Right lobe of liver (tissue), 4 donors: ENCODE measurements around the gene PACRG.

Experiments used
- POLR2A ChIP-seq: fragments of 450-650 bp; IDR thresholded peaks from one replicate; pipeline ENCODE4 v1.6.1; 2017; ENCODE audit warnings: antibody characterized with exemption, mild to moderate bottlenecking
- TF ChIP-seq, protein P1 (sequence below), 4 donors: fragments of 200-600 bp in 3 of 4; fragments of 450-650 bp in 1 of 4; IDR thresholded peaks; one replicate each; pipeline versions ENCODE4 v1.5.1 to v1.8.0; 2016 to 2022; ENCODE audit warnings: antibody characterized with exemption in 4 of 4, mild to moderate bottlenecking in 2 of 4
- donor health status: DM: no; HTN: no; CAD: no.
- donor health status: DM: no; HTN: no; CAD: no.
- donor health status: DM: no; HTN: yes; CAD: no.

- TF ChIP-seq, protein P1, sequence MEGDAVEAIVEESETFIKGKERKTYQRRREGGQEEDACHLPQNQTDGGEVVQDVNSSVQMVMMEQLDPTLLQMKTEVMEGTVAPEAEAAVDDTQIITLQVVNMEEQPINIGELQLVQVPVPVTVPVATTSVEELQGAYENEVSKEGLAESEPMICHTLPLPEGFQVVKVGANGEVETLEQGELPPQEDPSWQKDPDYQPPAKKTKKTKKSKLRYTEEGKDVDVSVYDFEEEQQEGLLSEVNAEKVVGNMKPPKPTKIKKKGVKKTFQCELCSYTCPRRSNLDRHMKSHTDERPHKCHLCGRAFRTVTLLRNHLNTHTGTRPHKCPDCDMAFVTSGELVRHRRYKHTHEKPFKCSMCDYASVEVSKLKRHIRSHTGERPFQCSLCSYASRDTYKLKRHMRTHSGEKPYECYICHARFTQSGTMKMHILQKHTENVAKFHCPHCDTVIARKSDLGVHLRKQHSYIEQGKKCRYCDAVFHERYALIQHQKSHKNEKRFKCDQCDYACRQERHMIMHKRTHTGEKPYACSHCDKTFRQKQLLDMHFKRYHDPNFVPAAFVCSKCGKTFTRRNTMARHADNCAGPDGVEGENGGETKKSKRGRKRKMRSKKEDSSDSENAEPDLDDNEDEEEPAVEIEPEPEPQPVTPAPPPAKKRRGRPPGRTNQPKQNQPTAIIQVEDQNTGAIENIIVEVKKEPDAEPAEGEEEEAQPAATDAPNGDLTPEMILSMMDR (IDR thresholded peaks at IDR 0.05): no peak
- no peak for TF ChIP-seq POLR2A
Measured at GRCh38 chr6:163250116-163250515, 522.3 kb downstream of the PACRG start.
